ENCODE data around the gene ZNF143.

DNA sequence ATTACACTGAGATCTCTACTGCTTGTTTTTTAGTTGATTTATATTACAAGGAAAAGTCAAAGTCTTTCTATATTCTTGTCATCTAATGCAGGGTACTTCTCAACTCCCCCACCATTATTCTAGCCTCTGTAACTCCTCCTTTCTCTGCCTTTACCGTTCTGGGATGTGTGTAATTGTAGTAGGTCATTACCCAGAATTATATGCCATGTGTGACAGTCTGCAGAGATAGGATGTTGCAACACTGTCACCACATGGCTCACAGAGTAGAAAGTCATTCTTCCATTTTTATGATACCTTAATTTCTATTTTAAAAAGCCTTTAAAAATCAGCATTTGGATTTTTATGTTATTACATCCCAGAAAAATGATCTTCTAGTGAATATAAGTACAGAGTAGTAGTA lies 32.7 kb downstream of the ZNF143 start:
- TF ChIP-seq ZNF660 (CRISPR knock-in tag; IDR thresholded peaks at IDR 0.05; ENCODE audit: borderline replicate concordance, low read depth), result no peak
- TF ChIP-seq, protein P1, sequence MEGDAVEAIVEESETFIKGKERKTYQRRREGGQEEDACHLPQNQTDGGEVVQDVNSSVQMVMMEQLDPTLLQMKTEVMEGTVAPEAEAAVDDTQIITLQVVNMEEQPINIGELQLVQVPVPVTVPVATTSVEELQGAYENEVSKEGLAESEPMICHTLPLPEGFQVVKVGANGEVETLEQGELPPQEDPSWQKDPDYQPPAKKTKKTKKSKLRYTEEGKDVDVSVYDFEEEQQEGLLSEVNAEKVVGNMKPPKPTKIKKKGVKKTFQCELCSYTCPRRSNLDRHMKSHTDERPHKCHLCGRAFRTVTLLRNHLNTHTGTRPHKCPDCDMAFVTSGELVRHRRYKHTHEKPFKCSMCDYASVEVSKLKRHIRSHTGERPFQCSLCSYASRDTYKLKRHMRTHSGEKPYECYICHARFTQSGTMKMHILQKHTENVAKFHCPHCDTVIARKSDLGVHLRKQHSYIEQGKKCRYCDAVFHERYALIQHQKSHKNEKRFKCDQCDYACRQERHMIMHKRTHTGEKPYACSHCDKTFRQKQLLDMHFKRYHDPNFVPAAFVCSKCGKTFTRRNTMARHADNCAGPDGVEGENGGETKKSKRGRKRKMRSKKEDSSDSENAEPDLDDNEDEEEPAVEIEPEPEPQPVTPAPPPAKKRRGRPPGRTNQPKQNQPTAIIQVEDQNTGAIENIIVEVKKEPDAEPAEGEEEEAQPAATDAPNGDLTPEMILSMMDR (CRISPR knock-in tag; IDR thresholded peaks at IDR 0.05), result no peak
- no peak for TF ChIP-seq NFYB (CRISPR knock-in tag; IDR thresholded peaks at IDR 0.05)
- TF ChIP-seq, protein P2, sequence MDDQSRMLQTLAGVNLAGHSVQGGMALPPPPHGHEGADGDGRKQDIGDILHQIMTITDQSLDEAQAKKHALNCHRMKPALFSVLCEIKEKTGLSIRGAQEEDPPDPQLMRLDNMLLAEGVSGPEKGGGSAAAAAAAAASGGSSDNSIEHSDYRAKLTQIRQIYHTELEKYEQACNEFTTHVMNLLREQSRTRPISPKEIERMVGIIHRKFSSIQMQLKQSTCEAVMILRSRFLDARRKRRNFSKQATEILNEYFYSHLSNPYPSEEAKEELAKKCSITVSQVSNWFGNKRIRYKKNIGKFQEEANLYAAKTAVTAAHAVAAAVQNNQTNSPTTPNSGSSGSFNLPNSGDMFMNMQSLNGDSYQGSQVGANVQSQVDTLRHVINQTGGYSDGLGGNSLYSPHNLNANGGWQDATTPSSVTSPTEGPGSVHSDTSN (CRISPR knock-in tag; IDR thresholded peaks at IDR 0.05; ENCODE audit: borderline replicate concordance), result no peak
- TF ChIP-seq ZNF143 (CRISPR knock-in tag; IDR thresholded peaks at IDR 0.05), result no peak
- TF ChIP-seq FOXM1 (CRISPR knock-in tag; IDR thresholded peaks at IDR 0.05), result no peak
- TF ChIP-seq HES4 (CRISPR knock-in tag; IDR thresholded peaks at IDR 0.05; ENCODE audit: borderline replicate concordance), result no peak
- no peak for TF ChIP-seq ZNF891 (CRISPR knock-in tag; IDR thresholded peaks at IDR 0.05)
- TF ChIP-seq EZH2 (conservative IDR thresholded peaks at IDR 0.05; ENCODE audit: low read depth, low read length), result no peak
- no peak for TF ChIP-seq EED (CRISPR knock-in tag; IDR thresholded peaks at IDR 0.05)
- no peak for TF ChIP-seq MEIS1 (CRISPR knock-in tag; IDR thresholded peaks at IDR 0.05; ENCODE audit: borderline replicate concordance)
